Ovary (tissue), 3 donors: Measurements from ENCODE around the gene GLYAT.

ENCODE experiments used
- CTCF ChIP-seq, 3 donors: fragments of 450-650 bp in 2 of 3; fragments of 200-600 bp in 1 of 3; IDR thresholded peaks; one replicate each; pipeline versions ENCODE4 v1.5.1 to v1.8.0; 2016 to 2022; ENCODE audit warnings: antibody characterized with exemption in 3 of 3, mild to moderate bottlenecking in 1 of 3
- POLR2A ChIP-seq: fragments of 450-650 bp; IDR thresholded peaks from one replicate; pipeline ENCODE4 v1.6.1; 2017; ENCODE audit warnings: antibody characterized with exemption, mild to moderate bottlenecking, moderate library complexity
- donor health status: DM: no; HTN: no; CAD: no.

- TF ChIP-seq CTCF (IDR thresholded peaks at IDR 0.05) (no peak), POLR2A (no peak)
Measured at GRCh38 chr11:58726737-58727414, 4.9 kb downstream of the GLYAT start.
